ENCODE data around the gene ADIPOR1.
"Not testable (repeated sequence)": the region's sequence is repeated elsewhere in the genome, so short reads cannot be mapped to it uniquely, and the experiment has no call there.

Gene ADIPOR1

GRCh38 chr1:202942426-202942825 is 15.7 kb downstream of the ADIPOR1 start:
- POLR2A ChIA-PET, result no interaction called here
- TF ChIP-seq, protein P1, sequence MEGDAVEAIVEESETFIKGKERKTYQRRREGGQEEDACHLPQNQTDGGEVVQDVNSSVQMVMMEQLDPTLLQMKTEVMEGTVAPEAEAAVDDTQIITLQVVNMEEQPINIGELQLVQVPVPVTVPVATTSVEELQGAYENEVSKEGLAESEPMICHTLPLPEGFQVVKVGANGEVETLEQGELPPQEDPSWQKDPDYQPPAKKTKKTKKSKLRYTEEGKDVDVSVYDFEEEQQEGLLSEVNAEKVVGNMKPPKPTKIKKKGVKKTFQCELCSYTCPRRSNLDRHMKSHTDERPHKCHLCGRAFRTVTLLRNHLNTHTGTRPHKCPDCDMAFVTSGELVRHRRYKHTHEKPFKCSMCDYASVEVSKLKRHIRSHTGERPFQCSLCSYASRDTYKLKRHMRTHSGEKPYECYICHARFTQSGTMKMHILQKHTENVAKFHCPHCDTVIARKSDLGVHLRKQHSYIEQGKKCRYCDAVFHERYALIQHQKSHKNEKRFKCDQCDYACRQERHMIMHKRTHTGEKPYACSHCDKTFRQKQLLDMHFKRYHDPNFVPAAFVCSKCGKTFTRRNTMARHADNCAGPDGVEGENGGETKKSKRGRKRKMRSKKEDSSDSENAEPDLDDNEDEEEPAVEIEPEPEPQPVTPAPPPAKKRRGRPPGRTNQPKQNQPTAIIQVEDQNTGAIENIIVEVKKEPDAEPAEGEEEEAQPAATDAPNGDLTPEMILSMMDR (IDR thresholded peaks at IDR 0.05; ENCODE audit: control extremely low read depth, extremely low read depth, low read depth, missing control alignments), result no peak
- CTCF ChIA-PET, result no interaction called here
- no peak for DNase-seq (ENCODE audit: extremely low spot score)

DNA sequence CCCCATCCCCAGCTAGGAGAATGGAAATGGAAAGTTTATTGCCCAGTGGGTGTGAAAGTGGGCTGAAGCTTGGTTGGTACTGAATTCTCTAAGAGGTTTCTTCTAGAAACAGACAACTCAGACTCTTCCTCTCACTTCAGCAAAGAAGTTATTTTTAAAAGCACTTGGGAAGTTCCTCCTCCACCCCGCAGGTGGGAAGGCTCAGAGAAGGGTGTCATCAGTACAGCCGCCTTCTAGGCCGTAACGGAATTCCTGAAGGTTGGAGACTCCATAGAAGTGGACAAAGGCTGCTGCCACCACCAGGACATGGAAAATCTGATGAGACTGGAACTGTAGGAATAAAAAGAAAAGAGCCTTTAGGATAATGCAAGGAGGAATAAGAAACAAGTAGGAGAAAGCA is 16.7 kb downstream of the ADIPOR1 start:
- CTCF ChIA-PET, result interaction anchor here (2.0 kb wide), 1 partner anchor 13 kb away, joined by 4 read pairs; no protein-coding TSS in a partner anchor
- DNase-seq (ENCODE audit: extremely low spot score), result no peak
- TF ChIP-seq, protein P1 (IDR thresholded peaks at IDR 0.05; ENCODE audit: control extremely low read depth, extremely low read depth, low read depth, missing control alignments), result no peak
- POLR2A ChIA-PET, result no interaction called here

DNA sequence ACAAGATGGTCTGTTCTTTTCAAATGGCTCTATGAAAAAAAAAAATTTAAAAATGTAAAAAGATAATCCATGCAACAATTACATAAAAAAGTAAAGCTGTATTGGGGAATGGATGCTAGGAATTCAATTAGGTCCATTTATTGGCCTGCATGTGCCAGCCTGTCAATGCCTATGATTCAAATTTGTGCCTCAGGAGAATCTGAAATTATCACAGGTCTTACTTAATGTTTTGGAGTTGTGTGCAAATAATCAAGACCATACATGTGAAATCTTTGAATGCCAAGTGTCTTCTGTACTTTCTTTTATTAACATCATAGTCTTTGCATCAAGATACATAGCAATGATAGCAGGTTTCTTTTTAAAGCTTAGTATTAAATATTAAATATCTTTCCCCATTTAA is 17.6 kb downstream of the ADIPOR1 start:
- ChIA-PET CTCF (interaction anchor here (2.0 kb wide), 1 partner anchor 14 kb away, joined by 4 read pairs; no protein-coding TSS in a partner anchor), POLR2A (no interaction called here)
- TF ChIP-seq, protein P1 (IDR thresholded peaks at IDR 0.05; ENCODE audit: control extremely low read depth, extremely low read depth, low read depth, missing control alignments), result no peak
- DNase-seq (ENCODE audit: extremely low spot score), result no peak

- CTCF ChIA-PET, result no interaction called here
- TF ChIP-seq, protein P1 (IDR thresholded peaks at IDR 0.05; ENCODE audit: control extremely low read depth, extremely low read depth, low read depth, missing control alignments), result no peak
- no peak for DNase-seq (ENCODE audit: extremely low spot score)
- POLR2A ChIA-PET, result no interaction called here
Measured at GRCh38 chr1:202938287-202938925, 19.7 kb downstream of the ADIPOR1 start.

DNA sequence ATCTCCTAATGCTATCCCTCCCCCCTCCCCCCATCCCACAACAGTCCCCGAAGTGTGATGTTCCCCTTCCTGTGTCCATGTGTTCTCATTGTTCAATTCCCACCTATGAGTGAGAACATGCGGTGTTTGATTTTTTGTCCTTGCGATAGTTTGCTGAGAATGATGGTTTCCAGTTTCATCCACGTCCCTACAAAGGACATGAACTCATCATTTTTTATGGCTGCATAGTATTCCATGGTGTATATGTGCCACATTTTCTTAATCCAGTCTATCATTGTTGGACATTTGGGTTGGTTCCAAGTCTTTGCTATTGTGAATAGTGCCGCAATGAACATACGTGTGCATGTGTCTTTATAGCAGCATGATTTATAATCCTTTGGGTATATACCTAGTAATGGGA is 21.7 kb downstream of the ADIPOR1 start:
- POLR2A ChIA-PET, CTCF ChIA-PET: not testable (repeated sequence)

DNA sequence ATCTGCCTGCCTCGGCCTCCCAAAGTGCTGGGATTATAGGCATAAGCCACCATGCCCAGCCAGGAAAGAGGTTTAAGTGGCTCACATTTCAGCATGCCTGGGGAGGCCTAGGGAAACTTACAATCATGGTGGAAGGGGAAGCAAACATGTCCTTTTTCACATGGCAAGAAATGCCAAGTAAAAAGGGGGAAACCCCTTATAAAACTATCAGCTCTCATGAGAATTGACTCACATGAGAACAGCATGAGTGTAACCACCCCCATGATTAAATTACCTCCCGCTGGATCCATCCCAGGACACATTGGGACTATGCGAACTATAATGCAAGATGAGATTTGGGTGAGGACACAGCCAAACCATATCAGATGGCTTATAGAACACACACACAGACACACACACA is 22.3 kb downstream of the ADIPOR1 start:
- DNase-seq (ENCODE audit: extremely low spot score), result no peak
- TF ChIP-seq, protein P1 (IDR thresholded peaks at IDR 0.05; ENCODE audit: control extremely low read depth, extremely low read depth, low read depth, missing control alignments), result no peak
- CTCF ChIA-PET, result no interaction called here
- POLR2A ChIA-PET, result no interaction called here

More for the DNA sequence above, 21.7 kb downstream of the ADIPOR1 start:
- not testable (repeated sequence) for DNase-seq (ENCODE audit: extremely low spot score)

- TF ChIP-seq, protein P1 (IDR thresholded peaks at IDR 0.05; ENCODE audit: control extremely low read depth, extremely low read depth, low read depth, missing control alignments), result no peak
- DNase-seq (ENCODE audit: extremely low spot score), result no peak
- POLR2A ChIA-PET, result no interaction called here
- CTCF ChIA-PET, result interaction anchor here (1.1 kb wide), 1 partner anchor 9 kb away, joined by 3 read pairs; no protein-coding TSS in a partner anchor
Measured at GRCh38 chr1:202934755-202935154, 23.4 kb downstream of the ADIPOR1 start.

Data from GM10248 (cell line).